CD4-positive, alpha-beta T cell treated with Interleukin-21 for 1 hour (primary cell): ENCODE results near the gene GABRG3.

Experiments
- DNase-seq: peaks from one replicate; pipeline ENCODE4 v3.0.0-alpha.2; 2020

GABRG3 gene

GRCh38 chr15:27535445-27536129, 564.6 kb downstream of the GABRG3 start:
- DNase-seq, result no peak

GRCh38 chr15:27538325-27538724, 567.3 kb downstream of the GABRG3 start:
- no peak for DNase-seq

GRCh38 chr15:27541581-27541980, 570.6 kb downstream of the GABRG3 start:
- no peak for DNase-seq

- no peak for DNase-seq
Observed at GRCh38 chr15:27545494-27546255, 574.7 kb downstream of the GABRG3 start.

GRCh38 chr15:27549746-27550145, 578.8 kb downstream of the GABRG3 start:
- no peak for DNase-seq

- no peak for DNase-seq
Observed at GRCh38 chr15:27550635-27551034, 579.7 kb downstream of the GABRG3 start.

- DNase-seq, result no peak
Observed at GRCh38 chr15:27561816-27562215, 590.8 kb downstream of the GABRG3 start.

GRCh38 chr15:27563765-27564370, 592.9 kb downstream of the GABRG3 start:
- DNase-seq, result no peak

GRCh38 chr15:27564656-27565055, 593.7 kb downstream of the GABRG3 start:
- no peak for DNase-seq

GRCh38 chr15:27570746-27571145, 599.8 kb downstream of the GABRG3 start:
- no peak for DNase-seq

- DNase-seq, result no peak
Observed at GRCh38 chr15:27573805-27574485, 603.0 kb downstream of the GABRG3 start.

- no peak for DNase-seq
Observed at GRCh38 chr15:27574541-27575054, 603.6 kb downstream of the GABRG3 start.

- DNase-seq, result no peak
Observed at GRCh38 chr15:27575521-27575920, 604.5 kb downstream of the GABRG3 start.

GRCh38 chr15:27576576-27576975, 605.6 kb downstream of the GABRG3 start:
- no peak for DNase-seq

GRCh38 chr15:27579738-27580137, 608.8 kb downstream of the GABRG3 start:
- no peak for DNase-seq

GRCh38 chr15:27582726-27583410, 611.9 kb downstream of the GABRG3 start:
- no peak for DNase-seq

GRCh38 chr15:27583651-27584050, 612.7 kb downstream of the GABRG3 start:
- no peak for DNase-seq

GRCh38 chr15:27585041-27585640, 614.2 kb downstream of the GABRG3 start:
- no peak for DNase-seq

GRCh38 chr15:27587810-27588209, 616.8 kb downstream of the GABRG3 start:
- no peak for DNase-seq

- no peak for DNase-seq
Observed at GRCh38 chr15:27589260-27589659, 618.3 kb downstream of the GABRG3 start.

- DNase-seq, result no peak
Observed at GRCh38 chr15:27589782-27590181, 618.8 kb downstream of the GABRG3 start.
